ENCODE data around the gene CNKSR1.
A peak's percentile ranks its signal among the peaks of the same experiment; 100 is the strongest.
"Not testable (repeated sequence)": the region's sequence is repeated elsewhere in the genome, so short reads cannot be mapped to it uniquely, and the experiment has no call there.

CNKSR1 gene

DNA sequence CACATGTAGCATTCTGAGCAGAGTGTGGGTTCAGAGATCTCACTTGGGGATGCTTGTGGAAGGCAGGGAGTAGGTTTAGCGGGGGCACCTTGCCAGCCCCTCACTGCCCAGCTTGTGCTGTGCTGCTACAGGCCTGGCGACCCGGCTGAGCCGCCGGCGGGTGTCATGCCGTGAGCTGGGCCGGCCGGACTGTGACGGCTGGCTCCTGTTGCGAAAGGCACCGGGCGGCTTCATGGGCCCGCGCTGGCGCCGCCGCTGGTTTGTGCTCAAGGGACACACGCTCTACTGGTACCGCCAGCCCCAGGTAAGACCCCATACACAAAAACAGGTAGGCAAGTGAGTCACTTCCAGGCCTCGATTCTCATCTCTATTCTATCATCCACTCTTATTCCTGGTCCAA, 7.6 kb downstream of the CNKSR1 start:
- no peak for DNase-seq

DNA sequence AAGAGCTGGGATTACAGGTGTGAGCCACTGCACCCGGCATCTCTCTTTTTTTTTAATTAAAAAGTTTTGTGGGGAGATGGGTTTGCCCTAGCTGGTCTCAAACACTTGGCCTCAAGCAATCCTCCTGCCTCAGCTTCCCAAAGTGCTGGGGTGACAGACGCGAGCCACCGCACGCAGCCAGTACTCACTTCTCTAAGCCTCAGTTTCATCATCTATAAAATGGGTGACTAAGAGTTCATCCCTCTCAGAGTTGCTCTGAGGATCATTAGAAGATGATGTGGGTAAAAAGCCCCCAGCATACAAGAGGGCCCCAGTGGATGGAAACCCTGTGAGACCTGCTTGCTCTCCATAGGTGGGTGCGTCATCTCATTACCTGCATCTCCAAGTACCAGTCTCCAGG, 10.6 kb downstream of the CNKSR1 start:
- no peak for DNase-seq

GRCh38 chr1:26188477-26188876, 11.2 kb downstream of the CNKSR1 start:
- no peak for DNase-seq

GRCh38 chr1:26189331-26189730, 12.0 kb downstream of the CNKSR1 start:
- no peak for DNase-seq

DNA sequence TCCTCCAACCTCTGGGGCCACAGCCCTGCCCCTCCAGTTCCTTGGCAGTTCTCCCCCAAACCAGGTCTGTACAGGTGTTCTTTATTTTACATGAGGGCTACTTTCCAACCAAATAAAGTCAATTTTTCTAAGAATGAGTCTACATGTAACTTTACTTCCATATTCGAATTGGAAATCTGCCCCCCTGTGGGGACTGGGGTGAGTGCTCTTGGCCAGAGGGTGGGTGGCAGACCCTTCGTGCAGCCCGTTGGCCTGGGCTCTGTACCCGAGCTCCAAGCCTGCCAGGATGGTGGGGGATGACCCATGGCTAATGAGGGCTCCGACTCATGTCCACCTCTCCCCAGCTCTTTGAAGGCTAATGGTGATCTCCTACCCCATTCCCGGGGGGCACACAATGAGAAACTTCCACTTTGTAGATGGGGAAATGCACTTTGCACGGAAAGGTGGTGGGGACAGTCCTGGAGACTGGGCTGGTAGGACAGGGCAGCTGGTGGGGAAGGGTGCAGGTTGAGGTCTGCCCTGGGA, 12.5 kb downstream of the CNKSR1 start:
- no peak for DNase-seq

- DNase-seq: no peak
Observed at GRCh38 chr1:26190373-26190987, 13.2 kb downstream of the CNKSR1 start, which contains the start of gene CATSPER4. Gene CATSPER4 (plus strand): TSS chr1:26190602. CDS start chr1:26190628, 26 bp downstream.

DNA sequence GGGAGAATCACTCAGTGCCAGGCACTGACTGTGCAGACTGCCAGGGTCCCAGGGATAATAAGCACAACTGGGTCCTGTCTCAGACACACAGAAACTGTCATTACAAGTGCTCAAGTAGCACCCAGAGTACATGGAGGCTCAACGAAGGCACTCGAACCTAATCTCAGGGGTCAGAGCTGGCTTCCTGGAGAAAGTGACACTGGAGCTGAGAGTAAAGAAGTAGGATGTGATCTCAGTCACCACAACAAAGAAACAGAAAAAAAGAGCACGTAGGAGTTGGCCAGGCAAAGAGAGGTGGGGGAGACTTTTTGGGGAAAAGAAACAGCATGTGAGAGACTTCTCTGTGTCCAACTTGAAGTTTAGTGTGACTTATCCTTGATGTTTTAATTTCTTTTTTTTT, 14.4 kb downstream of the CNKSR1 start:
- no peak for DNase-seq

DNA sequence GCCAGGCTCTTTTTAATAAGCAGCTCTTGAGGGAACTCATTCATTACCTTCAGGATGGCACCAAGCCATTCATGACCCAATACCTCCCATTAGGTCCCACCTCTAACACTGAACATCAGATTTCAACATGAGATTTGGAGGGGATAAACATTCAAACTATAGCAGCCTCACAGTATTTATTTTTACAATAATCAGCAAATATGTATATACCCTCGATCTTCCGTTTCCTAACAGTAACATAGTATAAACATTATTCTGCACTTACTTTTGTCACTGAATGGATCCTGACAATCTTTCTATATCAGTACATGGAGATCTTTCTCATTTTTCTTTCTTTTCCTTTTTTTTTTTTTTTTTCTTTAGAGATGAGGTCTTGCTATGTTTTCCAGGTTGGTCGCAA, 18.5 kb downstream of the CNKSR1 start:
- no peak for DNase-seq

DNA sequence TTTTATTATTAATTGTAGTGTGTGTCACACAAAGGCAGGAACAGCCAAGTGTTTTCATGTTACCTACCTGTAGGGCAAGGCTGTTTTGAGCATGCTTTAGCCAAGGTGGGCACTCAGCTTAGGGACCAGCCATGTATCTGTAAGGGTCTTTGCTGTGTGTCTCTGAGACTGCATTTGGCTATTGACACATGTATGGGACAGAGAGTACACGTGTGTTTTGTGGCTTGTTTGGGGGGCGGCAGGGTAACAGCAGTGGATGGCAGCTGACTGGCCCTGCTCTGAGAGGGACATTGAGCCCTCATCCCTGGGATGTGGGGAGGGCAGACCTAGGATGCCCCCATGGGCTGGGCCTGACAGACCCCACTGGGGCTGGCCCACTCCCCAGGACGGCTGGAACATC, 20.0 kb downstream of the CNKSR1 start:
- no peak for DNase-seq

- DNase-seq: no peak
Observed at GRCh38 chr1:26197813-26198212, 20.5 kb downstream of the CNKSR1 start.

- DNase-seq: no peak
Observed at GRCh38 chr1:26200413-26200812, 23.1 kb downstream of the CNKSR1 start.

DNA sequence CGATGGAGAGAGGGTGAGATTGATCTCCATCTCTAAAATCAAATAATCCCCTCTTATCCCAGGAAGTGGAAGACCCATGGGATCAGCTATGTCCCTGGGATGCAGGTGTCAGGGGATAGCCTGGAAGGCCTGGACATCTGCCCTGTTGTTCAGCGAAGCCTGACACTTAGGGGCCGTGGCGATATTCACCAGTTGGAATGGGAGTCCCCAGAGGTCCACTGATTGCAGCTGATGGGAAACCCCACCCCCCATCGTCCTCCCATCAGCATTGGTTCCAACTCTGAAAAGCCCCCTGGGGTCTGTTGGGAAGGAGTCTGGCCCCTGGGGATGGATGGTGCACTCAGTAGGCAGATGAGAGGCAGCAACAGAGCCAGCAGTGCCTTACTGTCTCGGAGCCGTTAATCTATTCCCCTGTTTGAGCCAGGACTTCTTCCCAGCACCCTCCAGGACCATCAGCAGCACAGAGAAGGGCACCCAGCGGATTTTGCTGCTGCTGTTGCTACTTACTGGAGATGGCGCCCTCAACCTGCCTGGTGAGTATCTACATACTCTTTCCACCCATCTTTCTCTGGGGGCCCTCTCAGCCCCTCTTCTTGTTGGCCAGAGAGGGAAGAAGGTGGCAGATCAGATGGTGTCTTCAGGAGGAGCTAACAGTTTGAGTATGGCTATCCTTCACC, 26.5 kb downstream of the CNKSR1 start:
- no peak for DNase-seq

- no peak for DNase-seq
Observed at GRCh38 chr1:26210147-26210870, 33.0 kb downstream of the CNKSR1 start.

DNA sequence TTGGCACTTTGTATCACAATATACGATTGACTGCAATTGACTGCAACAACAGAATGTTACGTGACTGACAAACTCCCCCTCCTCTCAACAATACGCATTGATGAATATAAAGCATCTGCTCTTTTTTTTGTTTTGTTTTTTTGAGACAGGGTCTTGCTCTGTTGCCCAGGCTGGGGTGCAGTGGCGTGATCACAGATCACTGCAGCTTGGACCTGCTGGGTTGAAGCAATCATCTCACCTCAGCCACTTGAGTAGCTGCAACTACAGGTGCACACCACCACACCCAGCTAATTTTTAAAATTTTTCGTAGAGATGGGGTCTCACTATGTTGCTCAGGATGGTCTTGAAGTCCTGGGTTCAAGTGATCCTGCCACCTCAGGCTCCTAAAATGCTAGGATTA, 35.4 kb downstream of the CNKSR1 start:
- DNase-seq: no peak

DNA sequence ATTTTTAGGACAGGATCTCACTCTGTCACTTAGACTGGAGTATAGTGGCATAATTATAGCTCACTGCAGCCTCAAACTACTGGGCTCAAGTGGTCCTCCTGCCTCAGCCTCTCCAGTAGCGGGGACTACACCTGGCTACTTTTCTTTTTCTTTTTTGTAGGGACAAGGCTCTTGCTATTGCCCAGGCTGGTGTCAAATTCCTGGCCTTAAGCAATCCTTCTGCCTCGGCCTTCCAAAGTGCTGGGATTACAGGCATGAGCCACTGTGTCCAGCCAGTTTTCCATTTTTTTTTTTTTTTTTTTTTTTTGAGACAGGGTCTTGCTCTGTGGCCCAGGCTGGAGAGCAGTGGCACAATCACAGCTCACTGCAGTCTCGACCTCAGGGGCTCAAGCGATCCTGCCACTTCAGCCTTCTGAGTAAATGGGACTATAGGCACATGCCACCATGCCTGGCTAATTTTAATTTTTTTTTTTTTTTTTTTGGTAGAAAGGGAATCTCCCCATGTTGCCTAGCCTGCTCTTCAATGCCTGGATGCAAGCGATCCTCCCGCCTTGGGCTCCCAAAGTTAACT, 36.1 kb downstream of the CNKSR1 start:
- DNase-seq: no peak

DNA sequence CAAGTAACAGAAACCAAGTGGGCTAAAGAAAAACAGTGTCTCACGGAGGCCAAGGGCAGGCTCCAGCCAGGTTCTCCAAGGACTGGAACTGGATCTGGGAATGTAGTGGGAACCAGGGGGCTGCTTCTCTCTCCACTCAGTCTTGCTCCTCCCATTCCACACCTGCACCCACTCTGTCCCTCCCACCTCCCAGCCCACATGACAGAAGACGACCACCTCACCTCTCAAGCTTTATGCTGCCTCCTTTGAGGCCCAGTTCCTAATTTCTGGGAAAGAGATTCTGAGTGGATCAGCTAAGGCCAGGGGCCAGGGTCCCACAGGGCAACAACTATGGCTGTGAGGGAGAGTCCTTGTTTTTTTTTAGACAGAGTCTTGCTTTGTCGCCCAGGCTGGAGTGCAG, 38.0 kb downstream of the CNKSR1 start:
- DNase-seq: no peak

DNA sequence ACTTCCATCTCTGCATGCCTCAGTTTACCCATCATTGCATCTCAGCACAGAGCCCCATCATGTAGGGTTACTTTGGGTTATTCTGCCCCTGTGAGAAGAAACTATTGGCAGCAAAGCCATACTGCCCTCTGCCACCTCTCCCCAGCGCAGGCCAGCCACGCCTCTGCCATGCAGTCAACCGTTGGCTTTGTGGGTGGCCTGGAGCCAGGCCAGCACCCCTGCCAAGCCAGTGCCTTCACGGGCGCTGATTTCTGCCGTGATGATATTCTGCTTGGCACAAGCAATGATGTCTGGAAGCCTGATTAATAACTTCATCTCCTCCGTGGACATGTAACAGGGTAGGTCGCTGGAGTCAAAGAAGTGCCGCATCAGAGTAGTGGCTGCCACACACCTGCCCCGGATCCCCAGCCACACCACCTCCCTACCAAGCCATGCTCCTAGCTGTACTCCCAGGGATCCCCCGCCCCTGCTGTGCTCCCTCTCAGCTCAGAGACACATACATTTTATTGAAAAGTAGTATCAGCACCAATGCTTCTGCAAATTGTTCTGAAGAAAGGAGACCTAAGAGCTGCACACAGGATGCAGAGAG, 41.7 kb downstream of the CNKSR1 start:
- DNase-seq: no peak

- no peak for DNase-seq
Observed at GRCh38 chr1:26220199-26220912, 43.1 kb downstream of the CNKSR1 start.

GRCh38 chr1:26221094-26221493, 43.8 kb downstream of the CNKSR1 start:
- DNase-seq: no peak

- no peak for DNase-seq
Observed at GRCh38 chr1:26224606-26225005, 47.3 kb downstream of the CNKSR1 start.

- peak; percentile 72 for DNase-seq
Observed at GRCh38 chr1:26225033-26225831, 47.9 kb downstream of the CNKSR1 start.

- DNase-seq: not testable (repeated sequence)
Observed at GRCh38 chr1:26230682-26231081, 53.4 kb downstream of the CNKSR1 start.

Measured in left hindlimb (tissue), 1 donor.